Measurements from ENCODE around the gene ZBTB20. TPM values are rescaled to one million over a fixed set of nuclear protein-coding genes. Genes with fewer than 3 reads are reported as not detected.

ZBTB20 gene
- total RNA-seq, 8 experiments from 2014 or later: 21.8 to 62.6 (median 39.5) TPM

- H3K4me1 ChIP-seq (replicated peaks in 1 of 2): no peaks in the 10 kb centered on the region
- H3K27ac ChIP-seq: no peak overlapping the region
- no peak overlapping the region for H3K4me3 ChIP-seq
- ATAC-seq (replicated peaks in 6 of 8): peak in 1 of 8 experiments; percentile 34
- 40 to 100% (median 87%) methylated on average over 1 to 5 of the region's 5 CpGs for WGBS, 10 experiments
- in situ Hi-C loops (cut with MboI; ENCODE audit: low pct_unique_long_range_greater_than_20kb in 2 of 9, low sequenced_read_pairs in 9 of 9, unreplicated experiment in 9 of 9): no loop called here
Measured at GRCh38 chr3:114809668-114810413, 337.2 kb downstream of the ZBTB20 start.

GRCh38 chr3:114804099-114804498 lies 343.0 kb downstream of the ZBTB20 start:
- ATAC-seq (replicated peaks in 6 of 8): peak in 1 of 8 experiments; percentile 24
- H3K27ac ChIP-seq: no peak overlapping the region
- WGBS, 10 experiments: 0 to 80% (median 50%) methylated on average over 1 of the region's 1 CpG; no CpG with 5 or more reads in 3 of the 10 experiments

GRCh38 chr3:114803042-114803695 lies 343.9 kb downstream of the ZBTB20 start:
- ATAC-seq (replicated peaks in 6 of 8): no peak
- peaks cover 16 to 19% of the 10 kb centered on the region in 2 donors for H3K4me1 ChIP-seq (replicated peaks in 1 of 2)
- no peak overlapping the region for H3K27ac ChIP-seq
- 45 to 96% (median 86%) methylated on average over 1 to 5 of the region's 5 CpGs for WGBS, 10 experiments
- in situ Hi-C loops (cut with MboI; ENCODE audit: low pct_unique_long_range_greater_than_20kb in 2 of 9, low sequenced_read_pairs in 9 of 9, unreplicated experiment in 9 of 9): no loop called here
- H3K4me3 ChIP-seq: no peak overlapping the region

More at GRCh38 chr3:114804099-114804498, 343.0 kb downstream of the ZBTB20 start:
- in situ Hi-C loops (cut with MboI; ENCODE audit: low pct_unique_long_range_greater_than_20kb in 2 of 9, low sequenced_read_pairs in 9 of 9, unreplicated experiment in 9 of 9): no loop called here
- Histone ChIP-seq H3K4me3 (no peak overlapping the region), H3K4me1 (replicated peaks in 1 of 2) (peaks cover 16 to 19% of the 10 kb centered on the region in 2 donors)

- no peak overlapping the region for H3K4me3 ChIP-seq
- in situ Hi-C loops (cut with MboI; ENCODE audit: low pct_unique_long_range_greater_than_20kb in 2 of 9, low sequenced_read_pairs in 9 of 9, unreplicated experiment in 9 of 9): no loop called here
- 4 to 62% (median 23%) methylated on average over 2 to 5 of the region's 5 CpGs; no CpG with 5 or more reads in 2 of the 10 experiments for WGBS, 10 experiments
- ATAC-seq (replicated peaks in 6 of 8): peak in 7 of 8 experiments; percentile 32 to 88 (median 65)
- H3K4me1 ChIP-seq (replicated peaks in 1 of 2): peaks cover 16 to 19% of the 10 kb centered on the region in 2 donors
- H3K27ac ChIP-seq: peak overlapping the region in 1 of 2 donors; percentile 17
Measured at GRCh38 chr3:114800272-114801031, 346.6 kb downstream of the ZBTB20 start.

- H3K4me1 ChIP-seq (replicated peaks in 1 of 2): peaks cover 16 to 23% of the 10 kb centered on the region in 2 donors
- no peak for ATAC-seq (replicated peaks in 6 of 8)
- no peak overlapping the region for H3K27ac ChIP-seq
- H3K4me3 ChIP-seq: no peak overlapping the region
- in situ Hi-C loops (cut with MboI; ENCODE audit: low pct_unique_long_range_greater_than_20kb in 2 of 9, low sequenced_read_pairs in 9 of 9, unreplicated experiment in 9 of 9): no loop called here
- 50 to 100% (median 93%) methylated on average over 1 to 4 of the region's 4 CpGs; no CpG with 5 or more reads in 1 of the 10 experiments for WGBS, 10 experiments
Measured at GRCh38 chr3:114799816-114800215, 347.3 kb downstream of the ZBTB20 start.

GRCh38 chr3:114796796-114797195 lies 350.3 kb downstream of the ZBTB20 start:
- no peak overlapping the region for H3K27ac ChIP-seq
- peaks cover 11 to 17% of the 10 kb centered on the region in 2 donors for H3K4me1 ChIP-seq (replicated peaks in 1 of 2)
- H3K4me3 ChIP-seq: no peak overlapping the region
- ATAC-seq (replicated peaks in 6 of 8): no peak
- in situ Hi-C loops (cut with MboI; ENCODE audit: low pct_unique_long_range_greater_than_20kb in 2 of 9, low sequenced_read_pairs in 9 of 9, unreplicated experiment in 9 of 9): no loop called here

- Histone ChIP-seq H3K4me1 (replicated peaks in 1 of 2) (peaks cover 2 to 4% of the 10 kb centered on the region in 2 donors), H3K27ac (no peak overlapping the region), H3K4me3 (no peak overlapping the region)
- 36 to 71% (median 50%) methylated on average over 1 to 2 of the region's 2 CpGs; no CpG with 5 or more reads in 1 of the 10 experiments for WGBS, 10 experiments
- in situ Hi-C loops (cut with MboI; ENCODE audit: low pct_unique_long_range_greater_than_20kb in 2 of 9, low sequenced_read_pairs in 9 of 9, unreplicated experiment in 9 of 9): no loop called here
- ATAC-seq (replicated peaks in 6 of 8): peak in 3 of 8 experiments; percentile 59 to 95 (median 95)
Measured at GRCh38 chr3:114794894-114795630, 352.0 kb downstream of the ZBTB20 start.

GRCh38 chr3:114792159-114792918 lies 354.7 kb downstream of the ZBTB20 start:
- in situ Hi-C loops (cut with MboI; ENCODE audit: low pct_unique_long_range_greater_than_20kb in 2 of 9, low sequenced_read_pairs in 9 of 9, unreplicated experiment in 9 of 9): no loop called here
- 60 to 100% (median 94%) methylated on average over 1 to 2 of the region's 2 CpGs; no CpG with 5 or more reads in 1 of the 10 experiments for whole genome bisulfite sequencing, 10 experiments
- H3K27ac ChIP-seq: no peak overlapping the region

GRCh38 chr3:114790752-114791151 lies 356.3 kb downstream of the ZBTB20 start:
- no peak overlapping the region for H3K4me3 ChIP-seq
- peaks cover 0 to 4% of the 10 kb centered on the region in 2 donors for H3K4me1 ChIP-seq (replicated peaks in 1 of 2)
- in situ Hi-C loops (cut with MboI; ENCODE audit: low pct_unique_long_range_greater_than_20kb in 2 of 9, low sequenced_read_pairs in 9 of 9, unreplicated experiment in 9 of 9): no loop called here
- no peak for ATAC-seq (replicated peaks in 6 of 8)
- no peak overlapping the region for H3K27ac ChIP-seq

More at GRCh38 chr3:114792159-114792918, 354.7 kb downstream of the ZBTB20 start:
- peaks cover 0 to 4% of the 10 kb centered on the region in 2 donors for H3K4me1 ChIP-seq (replicated peaks in 1 of 2)
- ATAC-seq (replicated peaks in 6 of 8): no peak
- no peak overlapping the region for H3K4me3 ChIP-seq

- no peak for ATAC-seq (replicated peaks in 6 of 8)
- Histone ChIP-seq H3K4me1 (replicated peaks in 1 of 2) (no peaks in the 10 kb centered on the region), H3K27ac (no peak overlapping the region), H3K4me3 (no peak overlapping the region)
- WGBS, 10 experiments: 75 to 100% (median 86%) methylated on average over 1 of the region's 1 CpG; no CpG with 5 or more reads in 3 of the 10 experiments
- in situ Hi-C loops (cut with MboI; ENCODE audit: low pct_unique_long_range_greater_than_20kb in 2 of 9, low sequenced_read_pairs in 9 of 9, unreplicated experiment in 9 of 9): no loop called here
Measured at GRCh38 chr3:114789803-114790202, 357.3 kb downstream of the ZBTB20 start.

GRCh38 chr3:114775395-114775794 lies 371.7 kb downstream of the ZBTB20 start:
- WGBS, 10 experiments: 0 to 88% (median 62%) methylated on average over 1 to 2 of the region's 2 CpGs; no CpG with 5 or more reads in 1 of the 10 experiments
- H3K27ac ChIP-seq: no peak overlapping the region
- ATAC-seq (replicated peaks in 6 of 8): peak in 1 of 8 experiments; percentile 68
- no peak overlapping the region for H3K4me3 ChIP-seq
- in situ Hi-C loops (cut with MboI; ENCODE audit: low pct_unique_long_range_greater_than_20kb in 2 of 9, low sequenced_read_pairs in 9 of 9, unreplicated experiment in 9 of 9): no loop called here
- H3K4me1 ChIP-seq (replicated peaks in 1 of 2): no peaks in the 10 kb centered on the region

- ATAC-seq (replicated peaks in 6 of 8): no peak
- Histone ChIP-seq H3K4me3 (no peak overlapping the region), H3K27ac (no peak overlapping the region), H3K4me1 (replicated peaks in 1 of 2) (no peaks in the 10 kb centered on the region)
- in situ Hi-C loops (cut with MboI; ENCODE audit: low pct_unique_long_range_greater_than_20kb in 2 of 9, low sequenced_read_pairs in 9 of 9, unreplicated experiment in 9 of 9): no loop called here
- WGBS, 10 experiments: 45 to 100% (median 83%) methylated on average over 1 to 2 of the region's 2 CpGs; no CpG with 5 or more reads in 1 of the 10 experiments
Measured at GRCh38 chr3:114770874-114771273, 376.2 kb downstream of the ZBTB20 start.

Data from motor neuron (in vitro differentiated cells).